ENCODE results near the gene BPIFA1.

BPIFA1 gene

GRCh38 chr20:33235696-33236095 lies at the start of gene BPIFA1:
Gene BPIFA1 (plus strand): TSS chr20:33235996. CDS start chr20:33237712, 1,716 bp downstream.
- DNase-seq (ENCODE audit: low spot score) = no peak

GRCh38 chr20:33187491-33187890 lies 48.3 kb upstream of the BPIFA1 start:
- no peak for DNase-seq (ENCODE audit: low spot score)

GRCh38 chr20:33188421-33188820 lies 47.4 kb upstream of the BPIFA1 start:
- DNase-seq (ENCODE audit: low spot score) = no peak

- no peak for DNase-seq (ENCODE audit: low spot score)
Measured at GRCh38 chr20:33191484-33191883, 44.3 kb upstream of the BPIFA1 start.

GRCh38 chr20:33191955-33192354 lies 43.8 kb upstream of the BPIFA1 start:
- no peak for DNase-seq (ENCODE audit: low spot score)

GRCh38 chr20:33192912-33193501 lies 42.8 kb upstream of the BPIFA1 start:
- DNase-seq (ENCODE audit: low spot score) = peak; percentile 35

GRCh38 chr20:33199026-33199425 lies 36.8 kb upstream of the BPIFA1 start:
- no peak for DNase-seq (ENCODE audit: low spot score)

GRCh38 chr20:33202451-33202850 lies 33.3 kb upstream of the BPIFA1 start:
- no peak for DNase-seq (ENCODE audit: low spot score)

- DNase-seq (ENCODE audit: low spot score) = no peak
Measured at GRCh38 chr20:33203444-33203843, 32.4 kb upstream of the BPIFA1 start.

- DNase-seq (ENCODE audit: low spot score) = peak; percentile 84
Measured at GRCh38 chr20:33209789-33210188, 26.0 kb upstream of the BPIFA1 start.

- DNase-seq (ENCODE audit: low spot score) = no peak
Measured at GRCh38 chr20:33210371-33210770, 25.4 kb upstream of the BPIFA1 start.

- DNase-seq (ENCODE audit: low spot score) = peak; percentile 82
Measured at GRCh38 chr20:33211817-33212424, 23.9 kb upstream of the BPIFA1 start.

GRCh38 chr20:33217052-33217451 lies 18.7 kb upstream of the BPIFA1 start, which contains the start of gene BPIFA3:
Gene BPIFA3 (plus strand): TSS chr20:33217352. CDS start chr20:33217537, 185 bp downstream.
- no peak for DNase-seq (ENCODE audit: low spot score)

- DNase-seq (ENCODE audit: low spot score) = no peak
Measured at GRCh38 chr20:33224399-33224798, 11.4 kb upstream of the BPIFA1 start.

- DNase-seq (ENCODE audit: low spot score) = no peak
Measured at GRCh38 chr20:33229843-33230242, 6.0 kb upstream of the BPIFA1 start.

- DNase-seq (ENCODE audit: low spot score) = no peak
Measured at GRCh38 chr20:33231237-33231636, 4.6 kb upstream of the BPIFA1 start.

GRCh38 chr20:33232486-33233072 lies 3.2 kb upstream of the BPIFA1 start:
- DNase-seq (ENCODE audit: low spot score) = no peak

- DNase-seq (ENCODE audit: low spot score) = peak; percentile 22
Measured at GRCh38 chr20:33233129-33233774, 2.5 kb upstream of the BPIFA1 start.

- DNase-seq (ENCODE audit: low spot score) = no peak
Measured at GRCh38 chr20:33234050-33234449, 1.7 kb upstream of the BPIFA1 start.

GRCh38 chr20:33236351-33236750 lies 555 bp downstream of the BPIFA1 start:
- DNase-seq (ENCODE audit: low spot score) = no peak

- no peak for DNase-seq (ENCODE audit: low spot score)
Measured at GRCh38 chr20:33237989-33238388, 2.2 kb downstream of the BPIFA1 start.

- DNase-seq (ENCODE audit: low spot score) = no peak
Measured at GRCh38 chr20:33239418-33239817, 3.6 kb downstream of the BPIFA1 start.

Data from COLO829 (cell line).